OCI-LY1 (cell line): Measurements from ENCODE around the gene ZNF618.

Source experiments
- EZH2 ChIP-seq: fragments of 200-600 bp; sonication (generic), shearing (Covaris generic); IDR thresholded peaks from 2 replicates; pipeline ENCODE4 v1.8.0; 2017; ENCODE audit warnings: borderline replicate concordance, mixed run types, mild to moderate bottlenecking, antibody characterized with exemption, low read length, moderate library complexity, mixed read lengths
- TF ChIP-seq, protein P1 (sequence below): fragments of 200-600 bp; sonication (generic), shearing (Covaris generic); IDR thresholded peaks from 2 replicates; pipeline ENCODE4 v1.5.1; 2017; ENCODE audit warnings: mild to moderate bottlenecking, antibody characterized with exemption, low read length, moderate library complexity, mixed read lengths

GRCh38 chr9:113919871-113920270 is 43.8 kb downstream of the ZNF618 start:
- TF ChIP-seq, protein P1, sequence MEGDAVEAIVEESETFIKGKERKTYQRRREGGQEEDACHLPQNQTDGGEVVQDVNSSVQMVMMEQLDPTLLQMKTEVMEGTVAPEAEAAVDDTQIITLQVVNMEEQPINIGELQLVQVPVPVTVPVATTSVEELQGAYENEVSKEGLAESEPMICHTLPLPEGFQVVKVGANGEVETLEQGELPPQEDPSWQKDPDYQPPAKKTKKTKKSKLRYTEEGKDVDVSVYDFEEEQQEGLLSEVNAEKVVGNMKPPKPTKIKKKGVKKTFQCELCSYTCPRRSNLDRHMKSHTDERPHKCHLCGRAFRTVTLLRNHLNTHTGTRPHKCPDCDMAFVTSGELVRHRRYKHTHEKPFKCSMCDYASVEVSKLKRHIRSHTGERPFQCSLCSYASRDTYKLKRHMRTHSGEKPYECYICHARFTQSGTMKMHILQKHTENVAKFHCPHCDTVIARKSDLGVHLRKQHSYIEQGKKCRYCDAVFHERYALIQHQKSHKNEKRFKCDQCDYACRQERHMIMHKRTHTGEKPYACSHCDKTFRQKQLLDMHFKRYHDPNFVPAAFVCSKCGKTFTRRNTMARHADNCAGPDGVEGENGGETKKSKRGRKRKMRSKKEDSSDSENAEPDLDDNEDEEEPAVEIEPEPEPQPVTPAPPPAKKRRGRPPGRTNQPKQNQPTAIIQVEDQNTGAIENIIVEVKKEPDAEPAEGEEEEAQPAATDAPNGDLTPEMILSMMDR: no peak
- TF ChIP-seq EZH2: no peak
